IMR-90 (cell line): ENCODE results near the gene NT5DC3. TPM values are rescaled to one million over a fixed set of nuclear protein-coding genes. Genes with fewer than 3 reads are reported as not detected.

Source experiments
- ATAC-seq: fragments of 200-7000 bp; cut with Tn5 transposase; 2 replicates; pipeline ENCODE4 v1.9.1; 2020; ENCODE audit warnings: low read depth, mild to moderate bottlenecking, moderate library complexity
- BruUV-seq: library from RNA; stranded (reverse); fragments of 400-500 nt; replicated peaks from 2 replicates; lab custom pipeline; 2021; lab: Mats Ljungman, UMichigan
- CTCF ChIA-PET: fragments of 300-600 bp; formaldehyde crosslinking; extraction: SDS; loops from one replicate; lab custom pipeline; 2021; ENCODE audit warnings: antibody characterized with exemption; lab: Yijun Ruan, JAX
- POLR2A ChIA-PET: fragments of 300-600 bp; sonication (Branson Sonifier 250); formaldehyde crosslinking; loops from one replicate; lab custom pipeline; 2022; ENCODE audit warnings: antibody characterized with exemption; ENCODE audit not compliant: unreplicated experiment; lab: Charles Lee
- DNase-seq: peaks from one replicate; pipeline ENCODE4 v3.0.0; 2013
- H2AFZ ChIP-seq: replicated peaks from 2 replicates; pipeline ENCODE3; 2013; ENCODE audit warnings: low read length, mild to moderate bottlenecking; ENCODE audit not compliant: poor library complexity
- H2AK5ac ChIP-seq: 2 replicates; pipeline ENCODE4 v1.6.1; 2013; ENCODE audit warnings: low read depth, low read length, inconsistent platforms
- H2AK9ac ChIP-seq: replicated peaks from 2 replicates; pipeline ENCODE3; 2013; ENCODE audit warnings: mild to moderate bottlenecking, low read depth, low read length, moderate library complexity; ENCODE audit not compliant: poor library complexity
- H2BK120ac ChIP-seq: 2 replicates; pipeline ENCODE4 v1.6.1; 2013; ENCODE audit warnings: low read depth, low read length, inconsistent platforms
- H2BK15ac ChIP-seq: 3 replicates; pipeline ENCODE4 v1.6.1; 2013; ENCODE audit warnings: low read depth, low read length, inconsistent platforms
- H2BK20ac ChIP-seq: 2 replicates; pipeline ENCODE4 v1.6.1; 2013; ENCODE audit warnings: low read depth, mild to moderate bottlenecking, inconsistent platforms, low read length, moderate library complexity
- H2BK5ac ChIP-seq: 2 replicates; pipeline ENCODE4 v1.6.1; 2013; ENCODE audit warnings: mild to moderate bottlenecking, low read depth, low read length, inconsistent platforms; ENCODE audit not compliant: poor library complexity, severe bottlenecking
- H3K14ac ChIP-seq: replicated peaks from 2 replicates; pipeline ENCODE4 v1.6.1; 2013; ENCODE audit warnings: low read depth, low read length, inconsistent platforms
- H3K18ac ChIP-seq: 2 replicates; pipeline ENCODE4 v1.6.1; 2013; ENCODE audit warnings: low read depth, low read length, control low read depth
- H3K23ac ChIP-seq: 2 replicates; pipeline ENCODE4 v1.6.1; 2013; ENCODE audit warnings: low read depth, low read length, inconsistent platforms
- H3K27ac ChIP-seq: 2 replicates; pipeline ENCODE4 v1.5.1; 2013; ENCODE audit warnings: mild to moderate bottlenecking, control low read depth, low read length; ENCODE audit not compliant: insufficient read depth
- H3K27me3 ChIP-seq: 2 replicates; pipeline ENCODE4 v1.6.1; 2013; ENCODE audit warnings: low read length; ENCODE audit not compliant: control insufficient read depth, insufficient read depth
- H3K36me3 ChIP-seq: 2 replicates; pipeline ENCODE4 v1.6.1; 2013; ENCODE audit warnings: low read length, mixed read lengths; ENCODE audit not compliant: control insufficient read depth, insufficient read depth
- H3K4ac ChIP-seq: 2 replicates; pipeline ENCODE4 v1.6.1; 2013; ENCODE audit warnings: low read depth, low read length, inconsistent platforms
- H3K4me1 ChIP-seq: 2 replicates; pipeline ENCODE4 v1.6.1; 2013; ENCODE audit warnings: low read length, mixed read lengths; ENCODE audit not compliant: control insufficient read depth, insufficient read depth
- H3K4me2 ChIP-seq: 2 replicates; pipeline ENCODE4 v1.6.1; 2013; ENCODE audit warnings: low read depth, mild to moderate bottlenecking, control low read depth, low read length, moderate library complexity
- H3K4me3 ChIP-seq: 2 replicates; pipeline ENCODE4 v1.5.1; 2013; ENCODE audit warnings: low read depth, mild to moderate bottlenecking, control low read depth, low read length, moderate library complexity; ENCODE audit not compliant: insufficient read depth
- H3K56ac ChIP-seq: 2 replicates; pipeline ENCODE4 v1.6.1; 2013; ENCODE audit warnings: low read length, inconsistent platforms; ENCODE audit not compliant: insufficient read depth; ENCODE audit errors: extremely low read depth
- H3K79me1 ChIP-seq, 2 experiments: 2 replicates each; pipeline ENCODE4 v1.6.1; 2013; ENCODE audit warnings: low read length in 2 of 2, inconsistent platforms in 1 of 2, low read depth in 1 of 2
- H3K9ac ChIP-seq: 2 replicates; pipeline ENCODE4 v1.6.1; 2013; ENCODE audit warnings: low read depth, low read length, control low read depth
- H3K9me1 ChIP-seq: 2 replicates; pipeline ENCODE4 v1.6.1; 2013; ENCODE audit warnings: low read length, inconsistent platforms; ENCODE audit not compliant: insufficient read depth
- H3K9me3 ChIP-seq: 2 replicates; pipeline ENCODE4 v1.6.1; 2013; ENCODE audit warnings: low read length; ENCODE audit not compliant: control insufficient read depth, insufficient read depth
- H4K20me1 ChIP-seq: 2 replicates; pipeline ENCODE4 v1.6.1; 2013; ENCODE audit warnings: low read length, inconsistent platforms; ENCODE audit not compliant: insufficient read depth
- H4K5ac ChIP-seq: 2 replicates; pipeline ENCODE4 v1.6.1; 2013; ENCODE audit warnings: mild to moderate bottlenecking, low read depth, low read length, control low read depth
- H4K8ac ChIP-seq, 2 experiments: 2 replicates each; pipeline ENCODE4 v1.6.1; 2013; ENCODE audit warnings: low read depth in 2 of 2, low read length in 2 of 2, control low read depth in 1 of 2, inconsistent platforms in 1 of 2
- H4K91ac ChIP-seq: 2 replicates; pipeline ENCODE4 v1.6.1; 2013; ENCODE audit warnings: low read depth, low read length, inconsistent platforms; ENCODE audit not compliant: insufficient read depth
- CEBPB ChIP-seq: IDR thresholded peaks from 2 replicates; pipeline ENCODE4 v1.6.1; 2012; ENCODE audit warnings: low read depth, low read length, improper control_type of control experiment
- CTCF ChIP-seq: conservative IDR thresholded peaks from 2 replicates; pipeline ENCODE4 v1.5.1; 2012; ENCODE audit warnings: mild to moderate bottlenecking, low read depth, low read length, improper control_type of control experiment
- ELK1 ChIP-seq: fragments of 150-350 bp; IDR thresholded peaks from 2 replicates; pipeline ENCODE4 v1.6.1; 2016; ENCODE audit warnings: low read depth, mild to moderate bottlenecking, low read length, moderate library complexity, borderline replicate concordance
- MAFK ChIP-seq: IDR thresholded peaks from 2 replicates; pipeline ENCODE4 v1.6.1; 2012; ENCODE audit warnings: low read depth, low read length, improper control_type of control experiment
- MAZ ChIP-seq: IDR thresholded peaks from 2 replicates; pipeline ENCODE4 v1.6.1; 2012; ENCODE audit warnings: low read depth, mild to moderate bottlenecking, low read length, improper control_type of control experiment, moderate library complexity, borderline replicate concordance
- MXI1 ChIP-seq: IDR thresholded peaks from 2 replicates; pipeline ENCODE4 v1.6.1; 2012; ENCODE audit warnings: low read depth, mild to moderate bottlenecking, low read length, moderate library complexity, borderline replicate concordance
- RCOR1 ChIP-seq: IDR thresholded peaks from 2 replicates; pipeline ENCODE4 v1.6.1; 2012; ENCODE audit warnings: mild to moderate bottlenecking, low read length, improper control_type of control experiment; ENCODE audit not compliant: insufficient replicate concordance
- WGBS, 2 experiments: methylation state at CpG; one replicate each; pipeline versions ENCODE4 v1.1.5 to v1.1.7; 2013; ENCODE audit warnings: missing lambda C conversion rate in 2 of 2; ENCODE audit not compliant: insufficient read length in 1 of 2; ENCODE audit errors: extremely low coverage in 2 of 2; 5-methylcytosine and 5-hydroxymethylcytosine counted together
- dilution Hi-C: fragments of 300-500 bp; cut with HindIII; formaldehyde crosslinking; loops from one replicate; pipeline ENCODE4 v1.14.3; 2018; ENCODE audit warnings: low sequenced_read_pairs; ENCODE audit not compliant: unreplicated experiment
- in situ Hi-C: fragments of 300-500 bp; cut with MboI; formaldehyde crosslinking; loops from 3 replicates; pipeline ENCODE4 v1.14.3; 2019; ENCODE audit warnings: low sequenced_read_pairs, inconsistent platforms, mixed read lengths
- intact Hi-C: fragments of 100-400 bp; cut with micrococcal nuclease; formaldehyde crosslinking; loops from 2 replicates; pipeline ENCODE4 v1.10.0; 2022
- polyA plus RNA-seq, 3 experiments: library from polyadenylated mRNA; depleted of rRNA; stranded (reverse); fragments of >200 nt; gene quantifications; 2 replicates each; pipeline ENCODE4 v1.2.3, GENCODE V29; 2012; ENCODE audit warnings: low replicate concordance in 1 of 3
- total RNA-seq: library from RNA; depleted of rRNA; stranded (reverse); fragments of >200 nt; gene quantifications from 2 replicates; pipeline ENCODE4 v1.2.3, GENCODE V29; 2012

Gene NT5DC3
- total and polyA plus RNA-seq, 2 of the 4 experiments (the other 2 are of a cell fraction), result 7.3 to 17.6 TPM

- Histone ChIP-seq H3K4me1 (no peaks in the 10 kb centered on the region), H3K23ac (no peak overlapping the region), H3K56ac (no peak overlapping the region), H3K36me3 (no peaks in the 10 kb centered on the region), H4K5ac (no peak overlapping the region), H3K4ac (no peak overlapping the region), H4K8ac (no peak overlapping the region), H2BK15ac (no peak overlapping the region), H2AK9ac (no peak overlapping the region), H2BK5ac (no peak overlapping the region), H2AFZ (no peak overlapping the region), H3K79me1 (no peaks in the 10 kb centered on the region), H2BK20ac (no peak overlapping the region), H3K9me1 (no peaks in the 10 kb centered on the region), H4K20me1 (no peaks in the 10 kb centered on the region), H3K9ac (no peak overlapping the region), H3K27ac (no peak overlapping the region), H3K27me3 (peaks cover 1% of the 10 kb centered on the region), H3K9me3 (no peaks in the 10 kb centered on the region), H2AK5ac (no peak overlapping the region), H3K4me2 (no peak overlapping the region), H3K4me3 (no peak overlapping the region), H3K18ac (no peak overlapping the region), H2BK120ac (no peak overlapping the region), H4K91ac (no peak overlapping the region), H3K14ac (no peak overlapping the region)
- dilution Hi-C loops, result no loop called here
- POLR2A ChIA-PET, result no interaction called here
- DNase-seq (no peak), ATAC-seq (no peak)
- in situ Hi-C loops, result no loop called here
- CTCF ChIA-PET, result interaction anchor here (0.5 to 1.4 kb wide), 3 partner anchors 12 to 1158 kb away, joined by 3 to 4 read pairs (median 3); no protein-coding TSS in a partner anchor
- WGBS, 2 experiments, result 83% methylated on average over 5 of the region's 9 CpGs; no CpG with 5 or more reads in 1 of the 2 experiments
- BruUV-seq, result no TSS peak
- intact Hi-C loops, result loop anchor here (5.0 to 10.0 kb wide), 2 partner anchors 183 to 416 kb away; partner anchors contain the start of gene HCFC2
- no peak for TF ChIP-seq RCOR1
- TF ChIP-seq ELK1, result no peak
- TF ChIP-seq MAZ, result no peak
- TF ChIP-seq CEBPB, result no peak
- TF ChIP-seq MXI1, result no peak
- no peak for TF ChIP-seq CTCF
- TF ChIP-seq MAFK, result no peak
Measured at GRCh38 chr12:103879048-103879692, 38.1 kb upstream of the NT5DC3 start.
